ENCODE data around the gene FAM187B.
"Not testable (repeated sequence)": the region's sequence is repeated elsewhere in the genome, so short reads cannot be mapped to it uniquely, and the experiment has no call there.

FAM187B gene

GRCh38 chr19:35202722-35203688 lies 25.5 kb downstream of the FAM187B start:
- no peak overlapping the region for H3K27ac ChIP-seq (ENCODE audit: low read depth, low read length)
- H3K36me3 ChIP-seq (ENCODE audit: insufficient read depth, low read length), result no peaks in the 10 kb centered on the region

GRCh38 chr19:35199481-35199880 lies 29.1 kb downstream of the FAM187B start:
- Histone ChIP-seq H3K36me3 (ENCODE audit: insufficient read depth, low read length) (no peaks in the 10 kb centered on the region), H3K4me1 (ENCODE audit: insufficient read depth, low read length) (no peaks in the 10 kb centered on the region), H3K9me3 (ENCODE audit: low read length) (no peaks in the 10 kb centered on the region), H3K9ac (ENCODE audit: low read length) (no peak overlapping the region), H3K27ac (ENCODE audit: low read depth, low read length) (no peak overlapping the region), H3K27me3 (ENCODE audit: control insufficient read depth in 1 of 2, insufficient read depth in 2 of 2, low read length in 2 of 2) (no peaks in the 10 kb centered on the region), H3K4me3 (ENCODE audit: low read depth in 1 of 2, low read length in 2 of 2) (no peak overlapping the region)

More at GRCh38 chr19:35202722-35203688, 25.5 kb downstream of the FAM187B start:
- Histone ChIP-seq H3K4me3 (ENCODE audit: low read depth in 1 of 2, low read length in 2 of 2) (no peak overlapping the region), H3K27me3 (ENCODE audit: control insufficient read depth in 1 of 2, insufficient read depth in 2 of 2, low read length in 2 of 2) (no peaks in the 10 kb centered on the region), H3K9me3 (ENCODE audit: low read length) (no peaks in the 10 kb centered on the region), H3K9ac (ENCODE audit: low read length) (no peak overlapping the region), H3K4me1 (ENCODE audit: insufficient read depth, low read length) (no peaks in the 10 kb centered on the region)

GRCh38 chr19:35196861-35197260 lies 31.7 kb downstream of the FAM187B start:
- H3K9me3 ChIP-seq (ENCODE audit: low read length); H3K9ac ChIP-seq (ENCODE audit: low read length); H3K27me3 ChIP-seq (ENCODE audit: control insufficient read depth in 1 of 2, insufficient read depth in 2 of 2, low read length in 2 of 2); H3K4me1 ChIP-seq (ENCODE audit: insufficient read depth, low read length); H3K27ac ChIP-seq (ENCODE audit: low read depth, low read length); H3K36me3 ChIP-seq (ENCODE audit: insufficient read depth, low read length); H3K4me3 ChIP-seq (ENCODE audit: low read depth in 1 of 2, low read length in 2 of 2): not testable (repeated sequence)

DNA sequence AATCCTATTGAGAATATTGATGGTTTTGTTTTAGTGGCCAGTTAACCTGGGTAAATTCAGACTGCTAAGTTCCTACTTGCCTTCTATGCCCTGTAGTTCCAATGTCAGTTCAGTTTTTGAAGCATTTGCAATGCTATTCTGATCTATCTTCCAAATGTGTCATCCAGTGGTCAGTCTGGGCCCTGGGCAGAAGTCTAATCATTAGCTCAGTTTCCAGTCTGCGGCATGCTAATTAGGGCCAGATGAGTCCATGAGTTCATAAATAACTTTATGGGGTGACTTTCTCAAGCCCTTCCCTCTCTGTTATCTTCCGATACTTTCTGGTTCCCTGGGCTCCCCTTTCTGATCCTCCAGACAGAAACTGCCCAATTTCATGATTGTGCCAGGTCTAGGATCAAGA lies 32.7 kb downstream of the FAM187B start:
- Histone ChIP-seq H3K27me3 (ENCODE audit: control insufficient read depth in 1 of 2, insufficient read depth in 2 of 2, low read length in 2 of 2) (no peaks in the 10 kb centered on the region), H3K4me3 (ENCODE audit: low read depth in 1 of 2, low read length in 2 of 2) (no peak overlapping the region), H3K9me3 (ENCODE audit: low read length) (no peaks in the 10 kb centered on the region), H3K4me1 (ENCODE audit: insufficient read depth, low read length) (no peaks in the 10 kb centered on the region), H3K36me3 (ENCODE audit: insufficient read depth, low read length) (no peaks in the 10 kb centered on the region), H3K27ac (ENCODE audit: low read depth, low read length) (no peak overlapping the region), H3K9ac (ENCODE audit: low read length) (no peak overlapping the region)

GRCh38 chr19:35194012-35194984 lies 34.2 kb downstream of the FAM187B start:
- H3K9me3 ChIP-seq (ENCODE audit: low read length), result no peaks in the 10 kb centered on the region

GRCh38 chr19:35184884-35185283 lies 43.7 kb downstream of the FAM187B start:
- H3K9ac ChIP-seq (ENCODE audit: low read length), result no peak overlapping the region
- H3K4me3 ChIP-seq (ENCODE audit: low read depth in 1 of 2, low read length in 2 of 2), result no peak overlapping the region
- H3K9me3 ChIP-seq (ENCODE audit: low read length), result no peaks in the 10 kb centered on the region
- no peaks in the 10 kb centered on the region for H3K36me3 ChIP-seq (ENCODE audit: insufficient read depth, low read length)
- no peaks in the 10 kb centered on the region for H3K4me1 ChIP-seq (ENCODE audit: insufficient read depth, low read length)
- H3K27me3 ChIP-seq (ENCODE audit: control insufficient read depth in 1 of 2, insufficient read depth in 2 of 2, low read length in 2 of 2), result peaks cover 0 to 5% of the 10 kb centered on the region in 2 donors
- no peak overlapping the region for H3K27ac ChIP-seq (ENCODE audit: low read depth, low read length)

More at GRCh38 chr19:35194012-35194984, 34.2 kb downstream of the FAM187B start:
- no peak overlapping the region for H3K27ac ChIP-seq (ENCODE audit: low read depth, low read length)
- H3K4me3 ChIP-seq (ENCODE audit: low read depth in 1 of 2, low read length in 2 of 2), result no peak overlapping the region
- H3K27me3 ChIP-seq (ENCODE audit: control insufficient read depth in 1 of 2, insufficient read depth in 2 of 2, low read length in 2 of 2), result no peaks in the 10 kb centered on the region
- H3K36me3 ChIP-seq (ENCODE audit: insufficient read depth, low read length), result no peaks in the 10 kb centered on the region
- no peak overlapping the region for H3K9ac ChIP-seq (ENCODE audit: low read length)
- no peaks in the 10 kb centered on the region for H3K4me1 ChIP-seq (ENCODE audit: insufficient read depth, low read length)

- no peaks in the 10 kb centered on the region for H3K36me3 ChIP-seq (ENCODE audit: insufficient read depth, low read length)
- H3K27ac ChIP-seq (ENCODE audit: low read depth, low read length), result no peak overlapping the region
- no peak overlapping the region for H3K9ac ChIP-seq (ENCODE audit: low read length)
Observed at GRCh38 chr19:35184267-35184666, 44.3 kb downstream of the FAM187B start.

DNA sequence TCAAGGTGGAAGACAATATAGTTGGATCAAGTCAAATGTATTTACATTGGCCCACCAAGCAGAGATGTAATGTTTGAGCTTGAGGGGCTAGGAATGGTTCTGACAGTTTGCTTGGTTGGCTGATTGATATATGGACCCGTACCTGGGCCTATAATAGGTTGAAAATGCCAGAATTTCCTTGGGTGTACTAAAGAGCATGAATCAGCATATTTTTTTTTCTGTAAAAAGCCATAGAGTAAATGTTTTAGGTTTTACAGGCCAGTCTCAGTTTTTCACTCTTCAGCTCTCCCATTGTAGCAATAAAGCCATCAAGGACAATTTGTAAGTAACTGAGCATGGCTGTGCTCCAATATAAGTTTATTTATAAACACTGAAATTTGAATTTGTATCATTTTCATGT lies 47.2 kb downstream of the FAM187B start:
- Histone ChIP-seq H3K27ac (ENCODE audit: low read depth, low read length) (no peak overlapping the region), H3K27me3 (ENCODE audit: control insufficient read depth in 1 of 2, insufficient read depth in 2 of 2, low read length in 2 of 2) (peaks cover 0 to 5% of the 10 kb centered on the region in 2 donors), H3K36me3 (ENCODE audit: insufficient read depth, low read length) (no peaks in the 10 kb centered on the region), H3K4me1 (ENCODE audit: insufficient read depth, low read length) (no peaks in the 10 kb centered on the region), H3K4me3 (ENCODE audit: low read depth in 1 of 2, low read length in 2 of 2) (no peak overlapping the region), H3K9me3 (ENCODE audit: low read length) (no peaks in the 10 kb centered on the region), H3K9ac (ENCODE audit: low read length) (no peak overlapping the region)

More at GRCh38 chr19:35184267-35184666, 44.3 kb downstream of the FAM187B start:
- peaks cover 0 to 5% of the 10 kb centered on the region in 2 donors for H3K27me3 ChIP-seq (ENCODE audit: control insufficient read depth in 1 of 2, insufficient read depth in 2 of 2, low read length in 2 of 2)
- H3K9me3 ChIP-seq (ENCODE audit: low read length), result no peaks in the 10 kb centered on the region
- no peak overlapping the region for H3K4me3 ChIP-seq (ENCODE audit: low read depth in 1 of 2, low read length in 2 of 2)
- no peaks in the 10 kb centered on the region for H3K4me1 ChIP-seq (ENCODE audit: insufficient read depth, low read length)

- no peak overlapping the region for H3K27ac ChIP-seq (ENCODE audit: low read depth, low read length)
- no peaks in the 10 kb centered on the region for H3K4me1 ChIP-seq (ENCODE audit: insufficient read depth, low read length)
- no peaks in the 10 kb centered on the region for H3K36me3 ChIP-seq (ENCODE audit: insufficient read depth, low read length)
- peaks cover 0 to 5% of the 10 kb centered on the region in 2 donors for H3K27me3 ChIP-seq (ENCODE audit: control insufficient read depth in 1 of 2, insufficient read depth in 2 of 2, low read length in 2 of 2)
- H3K4me3 ChIP-seq (ENCODE audit: low read depth in 1 of 2, low read length in 2 of 2), result no peak overlapping the region
- no peak overlapping the region for H3K9ac ChIP-seq (ENCODE audit: low read length)
- no peaks in the 10 kb centered on the region for H3K9me3 ChIP-seq (ENCODE audit: low read length)
Observed at GRCh38 chr19:35179830-35180229, 48.7 kb downstream of the FAM187B start.

GRCh38 chr19:35178701-35179100 lies 49.8 kb downstream of the FAM187B start:
- Histone ChIP-seq H3K9ac (ENCODE audit: low read length) (no peak overlapping the region), H3K27ac (ENCODE audit: low read depth, low read length) (no peak overlapping the region), H3K27me3 (ENCODE audit: control insufficient read depth in 1 of 2, insufficient read depth in 2 of 2, low read length in 2 of 2) (peaks cover 0 to 5% of the 10 kb centered on the region in 2 donors), H3K36me3 (ENCODE audit: insufficient read depth, low read length) (no peaks in the 10 kb centered on the region), H3K4me3 (ENCODE audit: low read depth in 1 of 2, low read length in 2 of 2) (no peak overlapping the region), H3K4me1 (ENCODE audit: insufficient read depth, low read length) (no peaks in the 10 kb centered on the region), H3K9me3 (ENCODE audit: low read length) (no peaks in the 10 kb centered on the region)
